OCI-LY1 (cell line): Measurements from ENCODE around the gene TRAPPC13.

Experiments used
- H2AFZ ChIP-seq: fragments of 200-600 bp; sonication (generic), shearing (Covaris generic); 2 replicates; pipeline ENCODE4 v1.6.0; 2014; ENCODE audit warnings: antibody characterized with exemption, mild to moderate bottlenecking, low read length
- H3F3A ChIP-seq: fragments of 200-600 bp; sonication (generic), shearing (Covaris generic); 2 replicates; pipeline ENCODE4 v1.6.0; 2014; ENCODE audit warnings: mild to moderate bottlenecking, antibody characterized with exemption, low read length, moderate library complexity; ENCODE audit not compliant: insufficient read depth
- H3K27ac ChIP-seq: fragments of 200-600 bp; sonication (generic); 2 replicates; pipeline ENCODE4 v1.5.1; 2014; ENCODE audit warnings: low read length, mixed run types, mild to moderate bottlenecking, low read depth; ENCODE audit not compliant: poor library complexity, severe bottlenecking
- H3K27me3 ChIP-seq: fragments of 200-600 bp; sonication (generic); 2 replicates; pipeline ENCODE4 v1.6.0; 2014; ENCODE audit warnings: antibody characterized with exemption, mild to moderate bottlenecking, low read length, moderate library complexity; ENCODE audit not compliant: insufficient read depth
- H3K36me3 ChIP-seq: fragments of 200-600 bp; sonication (generic); 2 replicates; pipeline ENCODE4 v1.6.1; 2014; ENCODE audit warnings: mild to moderate bottlenecking, antibody characterized with exemption, low read length, moderate library complexity, mixed read lengths; ENCODE audit not compliant: insufficient read depth
- H3K4me1 ChIP-seq: fragments of 200-600 bp; sonication (generic); 2 replicates; pipeline ENCODE4 v1.5.1; 2014; ENCODE audit warnings: mild to moderate bottlenecking, low read length, moderate library complexity; ENCODE audit not compliant: insufficient read depth, severe bottlenecking
- H3K4me2 ChIP-seq: fragments of 200-600 bp; sonication (generic), shearing (Covaris generic); 2 replicates; pipeline ENCODE4 v1.6.1; 2014; ENCODE audit warnings: low read length
- H3K4me3 ChIP-seq: fragments of 200-600 bp; sonication (generic); 2 replicates; pipeline ENCODE4 v1.5.1; 2014; ENCODE audit warnings: low read length, low read depth, mild to moderate bottlenecking, mixed read lengths; ENCODE audit not compliant: poor library complexity, severe bottlenecking
- H3K79me2 ChIP-seq: fragments of 200-600 bp; shearing (Covaris generic); 2 replicates; pipeline ENCODE4 v1.6.1; 2016; ENCODE audit warnings: mixed run types, low read length, mixed read lengths; ENCODE audit not compliant: insufficient read depth
- H3K9ac ChIP-seq: fragments of 200-600 bp; sonication (generic), shearing (Covaris generic); 2 replicates; pipeline ENCODE4 v1.6.1; 2014; ENCODE audit warnings: mild to moderate bottlenecking, low read length, mixed read lengths
- H3K9me2 ChIP-seq: fragments of 200-600 bp; sonication (generic), shearing (Covaris generic); 2 replicates; pipeline ENCODE4 v1.6.1; 2014; ENCODE audit warnings: low read depth, mild to moderate bottlenecking, low read length, mixed read lengths
- H3K9me3 ChIP-seq: fragments of 200-600 bp; shearing (Covaris generic); 2 replicates; pipeline ENCODE4 v1.6.1; 2014; ENCODE audit warnings: low read length, mixed read lengths
- H4K20me1 ChIP-seq: fragments of 200-600 bp; sonication (generic), shearing (Covaris generic); 2 replicates; pipeline ENCODE4 v1.6.0; 2016; ENCODE audit warnings: mild to moderate bottlenecking, low read length; ENCODE audit not compliant: insufficient read depth
- EZH2 ChIP-seq: fragments of 200-600 bp; sonication (generic), shearing (Covaris generic); IDR thresholded peaks from 2 replicates; pipeline ENCODE4 v1.8.0; 2017; ENCODE audit warnings: borderline replicate concordance, mixed run types, mild to moderate bottlenecking, antibody characterized with exemption, low read length, moderate library complexity, mixed read lengths
- TF ChIP-seq, protein P1 (sequence below): fragments of 200-600 bp; sonication (generic), shearing (Covaris generic); IDR thresholded peaks from 2 replicates; pipeline ENCODE4 v1.5.1; 2017; ENCODE audit warnings: mild to moderate bottlenecking, antibody characterized with exemption, low read length, moderate library complexity, mixed read lengths

TRAPPC13 gene

DNA sequence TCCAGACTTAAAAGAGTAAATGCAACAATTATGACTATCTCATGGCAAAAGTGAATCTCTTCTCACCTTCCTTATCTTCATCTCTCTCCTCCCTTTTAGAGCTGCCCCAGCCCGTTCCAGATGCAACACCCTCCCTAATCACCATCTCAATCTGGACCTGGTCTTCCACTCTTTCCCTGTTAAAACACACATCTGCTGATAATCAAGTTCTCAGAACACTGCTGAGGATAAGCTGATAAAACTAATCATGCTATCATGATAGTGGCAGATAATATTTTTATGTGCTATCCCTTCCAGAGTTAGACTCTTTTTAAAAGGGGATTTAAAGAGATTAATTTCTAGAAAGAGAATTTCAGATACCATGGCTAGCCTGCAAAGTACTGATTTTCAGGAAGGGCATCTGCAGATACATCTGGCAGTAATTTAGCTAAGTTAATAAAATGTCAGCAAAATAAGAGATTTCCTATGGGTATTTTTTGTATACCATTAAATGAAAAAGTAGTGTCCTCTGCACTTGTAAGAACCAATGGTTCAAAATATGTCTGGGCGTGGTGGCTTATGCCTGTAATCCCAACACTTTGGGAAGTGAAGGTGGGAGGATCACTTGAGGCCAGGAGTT, 79.9 kb downstream of the TRAPPC13 start:
- H3K27me3 ChIP-seq, result no peaks in the 10 kb centered on the region
- H3K9ac ChIP-seq, result no peak overlapping the region
- H3F3A ChIP-seq, result no peaks in the 10 kb centered on the region
- no peaks in the 10 kb centered on the region for H3K9me2 ChIP-seq
- no peaks in the 10 kb centered on the region for H3K79me2 ChIP-seq
- H3K4me1 ChIP-seq, result no peaks in the 10 kb centered on the region
- H3K9me3 ChIP-seq, result no peaks in the 10 kb centered on the region
- no peak overlapping the region for H2AFZ ChIP-seq
- H3K4me2 ChIP-seq, result no peak overlapping the region
- H3K27ac ChIP-seq, result no peak overlapping the region
- peaks cover 14% of the 10 kb centered on the region for H3K36me3 ChIP-seq
- no peak overlapping the region for H3K4me3 ChIP-seq
- no peaks in the 10 kb centered on the region for H4K20me1 ChIP-seq
- TF ChIP-seq, protein P1, sequence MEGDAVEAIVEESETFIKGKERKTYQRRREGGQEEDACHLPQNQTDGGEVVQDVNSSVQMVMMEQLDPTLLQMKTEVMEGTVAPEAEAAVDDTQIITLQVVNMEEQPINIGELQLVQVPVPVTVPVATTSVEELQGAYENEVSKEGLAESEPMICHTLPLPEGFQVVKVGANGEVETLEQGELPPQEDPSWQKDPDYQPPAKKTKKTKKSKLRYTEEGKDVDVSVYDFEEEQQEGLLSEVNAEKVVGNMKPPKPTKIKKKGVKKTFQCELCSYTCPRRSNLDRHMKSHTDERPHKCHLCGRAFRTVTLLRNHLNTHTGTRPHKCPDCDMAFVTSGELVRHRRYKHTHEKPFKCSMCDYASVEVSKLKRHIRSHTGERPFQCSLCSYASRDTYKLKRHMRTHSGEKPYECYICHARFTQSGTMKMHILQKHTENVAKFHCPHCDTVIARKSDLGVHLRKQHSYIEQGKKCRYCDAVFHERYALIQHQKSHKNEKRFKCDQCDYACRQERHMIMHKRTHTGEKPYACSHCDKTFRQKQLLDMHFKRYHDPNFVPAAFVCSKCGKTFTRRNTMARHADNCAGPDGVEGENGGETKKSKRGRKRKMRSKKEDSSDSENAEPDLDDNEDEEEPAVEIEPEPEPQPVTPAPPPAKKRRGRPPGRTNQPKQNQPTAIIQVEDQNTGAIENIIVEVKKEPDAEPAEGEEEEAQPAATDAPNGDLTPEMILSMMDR, result no peak
- no peak for TF ChIP-seq EZH2

DNA sequence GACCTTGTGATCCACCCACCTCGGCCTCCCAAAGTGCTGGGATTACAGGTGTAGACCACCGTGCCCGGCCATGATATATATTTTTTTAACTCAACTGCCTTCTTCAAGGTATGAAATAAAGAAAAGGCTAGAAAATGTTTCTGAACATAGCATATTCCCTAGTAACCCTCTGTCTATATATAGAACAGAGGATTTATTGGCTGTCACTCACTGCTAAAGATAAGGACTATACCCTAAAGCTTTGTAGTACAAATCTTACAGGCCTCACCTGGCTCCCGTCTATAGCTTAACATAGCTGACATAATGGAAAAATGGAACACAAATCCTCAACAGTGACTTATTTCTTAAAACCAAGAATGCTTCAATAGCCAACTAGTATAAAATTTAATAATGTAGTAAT, 82.8 kb downstream of the TRAPPC13 start:
- Histone ChIP-seq H3K4me2 (no peak overlapping the region), H4K20me1 (no peaks in the 10 kb centered on the region)
- no peak for TF ChIP-seq EZH2
- TF ChIP-seq, protein P1, result no peak

DNA sequence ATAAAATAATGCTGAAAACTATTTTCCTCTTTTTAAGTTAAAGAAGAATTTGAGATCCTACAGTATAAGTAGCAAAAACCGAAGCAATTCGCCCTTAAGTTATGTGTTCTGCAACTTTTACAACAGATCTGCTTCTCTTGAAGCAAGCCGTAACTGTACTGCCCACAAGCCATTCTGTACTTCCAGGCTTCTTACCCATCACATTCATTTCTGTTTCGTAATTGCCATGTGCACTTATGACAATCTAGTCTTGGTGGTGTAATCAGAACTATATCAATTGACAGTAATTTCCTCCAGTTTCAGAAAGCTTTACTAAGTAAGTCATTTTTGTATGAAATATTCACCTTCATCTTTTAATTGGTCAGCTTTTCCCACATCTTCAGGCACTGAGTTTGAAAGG, 83.3 kb downstream of the TRAPPC13 start:
- no peak overlapping the region for H3K27ac ChIP-seq
- TF ChIP-seq, protein P1, result no peak
- no peak for TF ChIP-seq EZH2

More for the DNA sequence above, 82.8 kb downstream of the TRAPPC13 start:
- no peak overlapping the region for H3K4me3 ChIP-seq
- H3K27ac ChIP-seq, result no peak overlapping the region
- H3K4me1 ChIP-seq, result no peaks in the 10 kb centered on the region
- no peaks in the 10 kb centered on the region for H3K79me2 ChIP-seq
- peaks cover 24% of the 10 kb centered on the region; the same call in 1 of the 2 replicates for H3K36me3 ChIP-seq
- H3K27me3 ChIP-seq, result no peaks in the 10 kb centered on the region
- no peaks in the 10 kb centered on the region for H3F3A ChIP-seq
- no peak overlapping the region for H3K9ac ChIP-seq
- H2AFZ ChIP-seq, result no peak overlapping the region
- H3K9me2 ChIP-seq, result no peaks in the 10 kb centered on the region
- no peaks in the 10 kb centered on the region for H3K9me3 ChIP-seq

More for the DNA sequence above, 83.3 kb downstream of the TRAPPC13 start:
- Histone ChIP-seq H3K27me3 (no peaks in the 10 kb centered on the region), H3K4me3 (no peak overlapping the region), H3K9me2 (no peaks in the 10 kb centered on the region), H2AFZ (no peak overlapping the region), H3K4me1 (no peaks in the 10 kb centered on the region), H3F3A (no peaks in the 10 kb centered on the region), H3K9me3 (no peaks in the 10 kb centered on the region), H3K9ac (no peak overlapping the region), H4K20me1 (no peaks in the 10 kb centered on the region), H3K36me3 (peaks cover 24% of the 10 kb centered on the region; the same call in 1 of the 2 replicates), H3K79me2 (no peaks in the 10 kb centered on the region), H3K4me2 (no peak overlapping the region)
